ENCODE measurements around the gene ARPP21.
"Not testable (repeated sequence)": the region's sequence is repeated elsewhere in the genome, so short reads cannot be mapped to it uniquely, and the experiment has no call there.

The ARPP21 gene

DNA sequence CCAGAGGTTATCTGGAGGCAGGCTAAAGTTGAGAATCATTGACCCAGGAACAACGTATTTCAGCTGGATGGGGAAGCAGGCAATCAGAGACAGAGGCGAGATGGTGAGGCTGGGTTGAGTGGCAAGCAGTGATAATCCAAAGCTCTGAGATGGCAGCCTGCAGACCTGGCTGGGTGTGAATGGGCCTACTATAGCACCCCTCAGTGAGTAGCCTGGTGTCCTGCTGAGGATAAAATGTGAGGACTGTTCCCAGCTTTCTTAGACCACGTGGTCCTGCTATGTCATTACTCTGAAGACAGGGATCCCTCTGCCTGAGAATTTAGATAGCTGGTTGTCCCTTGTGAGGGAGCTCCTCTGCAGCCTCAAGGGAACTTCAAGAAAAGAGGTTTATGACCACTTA, 141.5 kb downstream of the ARPP21 start:
- no peak for DNase-seq (ENCODE audit: low read depth, low spot score)

DNA sequence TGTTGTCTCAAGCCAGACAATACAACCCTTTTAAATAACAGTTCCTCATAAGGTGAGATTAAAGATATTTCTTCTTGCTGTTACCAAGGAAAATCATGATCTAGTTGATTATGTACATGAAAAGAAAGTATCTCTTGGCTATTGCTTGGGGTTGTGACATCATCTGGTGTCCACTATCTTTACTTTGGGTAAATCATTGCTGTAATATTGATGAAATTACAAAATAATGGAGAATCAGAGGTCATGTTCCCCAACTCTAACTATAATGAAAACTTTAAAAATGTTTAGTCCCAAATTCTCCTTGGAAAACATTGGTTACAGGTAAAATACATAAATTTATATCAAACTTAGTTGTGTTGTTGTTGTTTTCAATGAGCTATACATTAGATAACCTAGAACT, 142.2 kb downstream of the ARPP21 start:
- DNase-seq (ENCODE audit: low read depth, low spot score), result no peak

DNA sequence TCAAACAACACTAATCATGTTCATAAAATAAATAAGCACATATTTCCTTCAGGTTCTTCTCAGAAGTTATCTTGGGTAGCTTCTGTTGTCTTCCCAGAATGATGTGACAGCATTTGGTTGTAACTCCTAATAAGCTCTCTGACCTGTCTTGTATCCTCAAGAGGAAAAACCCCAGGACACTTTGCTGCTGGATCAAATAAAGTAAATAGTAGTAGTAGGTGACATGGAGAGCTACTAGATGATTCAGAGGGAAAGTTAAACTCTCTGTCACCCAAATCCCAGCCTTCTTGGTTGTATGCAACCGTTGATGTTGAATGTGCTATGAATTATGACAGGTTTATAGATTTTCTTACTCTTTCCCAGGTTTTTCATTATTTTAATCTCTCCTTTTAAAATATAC, 143.0 kb downstream of the ARPP21 start:
- no peak for DNase-seq (ENCODE audit: low read depth, low spot score)

DNA sequence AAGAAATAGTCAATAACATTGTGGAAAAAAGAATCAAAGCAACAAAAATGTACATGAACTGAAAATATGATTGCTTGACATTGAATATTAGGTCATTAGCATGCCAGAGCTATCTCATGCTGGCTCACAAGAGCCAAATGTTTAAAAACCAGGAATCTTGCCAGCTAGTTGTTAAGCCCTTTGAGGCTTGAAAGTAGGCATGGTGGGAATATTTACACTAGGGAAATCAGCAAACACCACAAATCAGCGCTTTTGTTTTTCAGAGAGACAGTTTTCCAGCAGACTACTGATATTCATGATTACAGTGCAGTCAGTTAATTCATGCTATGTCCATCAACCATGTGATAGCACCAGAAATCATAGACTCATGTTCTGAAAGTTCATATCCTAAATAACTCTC, 144.8 kb downstream of the ARPP21 start:
- no peak for DNase-seq (ENCODE audit: low read depth, low spot score)

DNA sequence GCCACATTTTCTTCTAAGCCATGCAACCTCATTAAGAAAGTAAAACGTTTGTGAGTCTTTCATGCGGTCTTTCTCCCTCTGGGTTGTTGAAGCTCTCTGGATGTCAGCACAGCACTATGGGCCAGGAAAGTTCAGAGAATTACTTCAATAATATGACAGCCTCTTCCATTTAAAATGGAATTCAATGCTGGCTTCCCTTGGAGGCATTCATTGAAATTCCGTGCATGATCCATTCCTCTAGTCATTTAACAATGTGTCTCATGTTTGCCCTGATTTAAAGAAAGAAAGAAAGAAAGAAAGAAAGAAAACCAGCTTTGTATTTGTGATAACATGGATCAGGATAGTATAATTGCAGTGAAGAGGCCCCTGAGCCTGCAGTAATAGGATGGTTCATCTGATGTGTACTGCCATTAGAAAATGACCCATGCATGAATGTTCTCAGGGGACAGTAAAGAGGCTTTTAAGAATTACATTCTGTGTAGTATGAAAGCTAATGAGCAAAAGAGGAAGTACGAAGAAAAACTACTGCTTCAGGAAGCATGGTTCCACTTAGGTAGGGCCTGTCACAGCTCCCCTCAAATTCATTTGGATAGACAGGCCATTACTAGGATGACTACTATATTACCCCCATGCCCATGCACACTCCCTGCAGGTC, 146.0 kb downstream of the ARPP21 start:
- DNase-seq (ENCODE audit: low read depth, low spot score), result no peak

DNA sequence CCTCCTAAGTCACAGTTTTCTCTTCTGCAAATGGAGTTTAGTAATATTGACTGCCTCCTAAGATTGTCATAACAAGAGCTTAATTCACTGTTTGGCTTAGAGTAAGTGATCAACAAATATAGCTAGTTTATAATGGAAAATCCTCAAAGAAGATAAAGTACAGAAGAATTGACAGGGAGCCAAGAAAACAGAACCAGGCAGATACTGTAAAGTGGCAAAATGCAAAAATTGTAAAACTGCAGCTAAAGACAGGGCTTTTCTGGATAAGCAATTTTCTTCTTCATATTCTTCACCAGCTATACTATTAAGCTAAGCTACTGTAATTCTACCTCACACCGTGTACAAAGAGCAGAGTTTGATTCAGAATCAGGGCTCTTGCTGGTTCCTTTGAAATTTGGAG, 148.6 kb downstream of the ARPP21 start:
- DNase-seq (ENCODE audit: low read depth, low spot score), result no peak

DNA sequence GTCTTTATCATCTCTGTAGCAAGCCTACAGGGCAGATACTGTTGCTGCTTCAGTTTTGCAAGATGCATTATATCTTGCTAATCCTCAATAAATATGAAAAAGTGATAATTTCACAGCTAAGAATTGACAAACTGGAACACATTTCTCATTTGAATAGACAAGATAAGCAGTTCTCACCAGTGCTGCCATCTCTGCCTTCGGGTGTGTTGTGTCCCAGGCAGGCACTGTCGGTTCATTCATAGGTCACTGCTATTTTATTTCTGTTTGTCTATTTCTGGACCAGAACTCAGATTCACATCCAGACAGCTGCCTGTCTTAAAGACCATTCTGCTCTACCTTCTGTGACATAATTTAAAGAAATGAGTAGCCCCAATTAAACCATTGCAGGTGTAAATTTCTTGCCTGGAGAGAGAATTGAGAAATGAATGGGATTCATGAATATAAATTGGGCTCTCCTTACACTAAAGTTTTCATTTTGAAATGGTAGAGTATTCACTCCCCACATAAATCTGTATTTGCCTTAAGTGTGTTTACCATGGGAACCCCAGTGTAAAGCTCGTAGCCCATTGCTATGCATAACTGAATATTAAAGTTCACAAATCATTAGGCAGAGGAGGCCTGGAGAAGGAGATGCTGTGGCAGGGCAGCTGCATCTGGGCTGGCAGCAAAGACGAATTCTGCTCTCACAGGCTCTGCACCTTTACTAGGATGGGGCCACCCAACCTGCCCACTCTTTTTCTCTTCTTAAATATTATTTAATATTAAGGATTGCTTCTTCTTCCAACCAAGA, 149.9 kb downstream of the ARPP21 start:
- no peak for DNase-seq (ENCODE audit: low read depth, low spot score)

DNA sequence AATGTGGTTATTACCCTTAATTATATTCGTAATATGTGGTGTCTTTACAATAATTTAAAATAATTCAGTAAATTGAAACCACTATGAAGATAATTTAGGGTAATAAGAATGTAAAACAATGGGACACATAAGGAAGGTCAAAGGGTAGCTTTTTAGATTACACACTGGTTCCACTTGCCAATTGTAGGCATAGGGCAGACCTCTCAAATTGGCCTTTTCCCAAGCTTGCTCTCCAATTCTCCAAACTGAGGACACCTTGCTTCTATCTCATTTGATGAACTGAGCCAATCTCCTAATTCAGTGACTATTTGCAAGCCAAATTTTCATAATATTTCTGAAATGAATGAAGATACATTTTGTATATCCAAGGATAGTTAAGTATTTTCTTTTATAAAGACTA, 151.4 kb downstream of the ARPP21 start:
- DNase-seq (ENCODE audit: low read depth, low spot score), result no peak

DNA sequence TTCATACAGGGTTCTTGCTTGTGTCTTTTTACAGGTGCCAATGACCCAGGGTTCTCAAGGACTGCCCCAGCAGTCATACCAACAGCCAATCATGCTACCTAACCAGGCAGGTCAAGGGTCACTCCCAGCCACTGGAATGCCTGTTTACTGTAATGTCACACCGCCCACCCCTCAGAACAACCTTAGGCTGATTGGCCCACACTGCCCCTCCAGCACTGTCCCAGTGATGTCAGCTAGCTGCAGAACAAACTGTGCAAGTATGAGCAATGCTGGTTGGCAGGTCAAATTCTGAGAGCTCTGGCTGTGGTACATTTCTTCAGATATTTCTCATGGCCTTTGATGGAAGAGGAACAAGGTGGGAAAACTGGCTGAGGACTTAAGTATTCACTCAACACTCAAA, 154.3 kb downstream of the ARPP21 start:
- no peak for DNase-seq (ENCODE audit: low read depth, low spot score)

DNA sequence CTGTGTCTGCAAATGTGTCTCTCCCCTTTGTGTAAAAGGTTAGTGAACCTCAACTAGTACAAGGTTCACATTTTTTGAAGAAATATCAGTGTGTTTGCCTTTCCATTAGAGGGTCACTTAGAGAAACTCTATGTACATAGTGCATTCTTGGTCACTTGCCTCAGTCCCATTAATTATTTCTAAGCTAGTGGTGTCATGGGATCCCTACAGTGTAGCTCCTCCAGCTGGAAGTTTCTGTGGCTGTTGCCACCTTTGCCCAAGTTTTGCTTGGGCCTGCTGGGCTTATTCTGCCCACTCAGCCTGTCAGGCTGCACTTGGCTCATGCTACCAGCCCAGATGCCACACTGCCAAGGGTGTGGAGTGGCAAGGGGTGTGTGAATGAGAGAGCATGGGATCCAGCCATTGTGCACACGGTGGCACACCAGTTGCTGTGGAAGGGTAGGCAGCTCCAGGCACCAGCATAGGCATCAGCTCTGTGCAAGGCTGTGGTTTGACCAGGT, 161.7 kb downstream of the ARPP21 start:
- DNase-seq (ENCODE audit: low read depth, low spot score), result no peak

DNA sequence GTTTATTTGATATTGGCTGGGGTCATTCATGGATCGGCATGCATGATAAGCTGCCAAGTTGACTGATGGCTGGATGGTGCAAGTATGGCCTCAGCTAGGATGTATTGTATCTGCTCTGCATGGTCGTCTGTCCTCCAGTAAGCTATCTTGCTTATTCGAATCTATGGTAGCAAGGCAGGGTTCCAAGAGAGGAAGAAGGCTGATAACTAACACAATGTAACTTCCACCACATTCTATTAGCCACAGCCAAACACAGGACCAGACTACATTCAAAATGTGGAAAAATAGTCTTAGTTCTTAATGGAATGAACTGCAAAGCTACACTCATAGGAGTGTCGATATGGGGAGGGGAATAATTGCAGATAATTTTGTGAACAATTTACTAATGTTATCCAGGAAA, 175.2 kb downstream of the ARPP21 start:
- DNase-seq (ENCODE audit: low read depth, low spot score), result no peak

DNA sequence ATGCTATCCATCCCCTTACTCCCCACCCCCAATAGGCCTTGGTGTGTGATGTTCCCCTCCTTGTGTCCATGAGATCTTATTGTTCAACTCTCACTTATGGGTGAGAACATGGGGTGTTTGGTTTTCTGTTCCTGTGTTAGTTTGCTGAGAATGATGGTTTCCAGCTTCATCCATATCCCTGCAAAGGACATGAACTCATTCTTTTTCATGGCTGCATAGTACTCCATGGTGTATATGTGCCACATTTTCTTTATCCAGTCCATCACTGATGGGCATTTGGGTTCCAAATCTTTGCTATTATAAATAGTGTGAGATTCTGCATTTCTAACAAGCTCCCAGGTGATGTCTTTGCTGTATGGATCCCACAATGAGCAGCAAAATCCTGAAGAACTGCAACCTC, 176.5 kb downstream of the ARPP21 start:
- DNase-seq (ENCODE audit: low read depth, low spot score), result not testable (repeated sequence)

DNA sequence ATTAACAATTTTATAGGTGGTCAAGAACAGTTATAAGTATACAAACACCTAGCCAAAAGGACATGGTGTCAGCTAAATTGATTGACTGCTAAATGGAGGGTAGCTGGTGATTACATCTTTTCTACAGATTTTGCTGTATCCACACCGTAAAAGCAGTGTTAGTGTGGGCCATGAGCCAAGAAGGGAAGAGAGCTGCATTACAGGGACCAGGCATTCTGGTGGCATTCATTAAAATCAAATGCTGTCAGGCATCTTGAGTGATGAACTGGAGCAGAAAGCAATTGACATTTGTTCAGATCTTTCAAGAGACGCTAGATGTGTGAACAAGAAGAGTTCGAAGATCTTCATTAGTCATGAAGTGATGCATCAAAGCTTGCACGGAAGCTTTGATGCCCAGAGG, 177.9 kb downstream of the ARPP21 start:
- no peak for DNase-seq (ENCODE audit: low read depth, low spot score)

DNA sequence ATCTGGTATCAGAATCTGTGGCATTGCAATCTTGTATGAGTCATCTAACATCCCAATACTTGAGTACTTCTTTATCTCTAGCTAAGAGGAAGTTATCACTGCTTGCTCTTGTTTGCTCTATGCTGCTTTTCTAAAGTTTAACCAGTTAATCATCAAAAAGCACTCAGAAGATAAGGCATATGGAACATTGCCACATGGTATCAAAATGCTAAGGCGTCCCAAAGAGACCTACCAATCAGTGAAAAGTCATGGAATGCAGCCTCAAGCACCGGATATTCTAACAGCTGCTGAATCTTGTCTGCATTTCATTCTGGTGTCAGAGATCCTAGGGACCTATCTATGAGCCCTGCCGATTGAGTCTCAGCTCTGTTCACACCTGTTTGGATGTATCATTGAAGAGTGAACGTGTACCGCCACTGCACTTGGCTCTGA, 192.8 kb downstream of the ARPP21 start:
- DNase-seq (ENCODE audit: low read depth, low spot score), result no peak
